ENCODE data around the gene MKNK1. TPM values are rescaled to one million over a fixed set of nuclear protein-coding genes. Genes with fewer than 3 reads are reported as not detected.

Gene MKNK1
- total and polyA plus RNA-seq, 2 of the 4 experiments (the other 2 are of a cell fraction) = 14.3 to 35.2 TPM

GRCh38 chr1:46519209-46519608, 84.9 kb downstream of the MKNK1 start:
- Histone ChIP-seq H3K27ac (ENCODE audit: insufficient read depth, low read length) (no peak overlapping the region), H3K79me1 (ENCODE audit: low read depth in 1 of 2, low read length in 2 of 2) (no peaks in the 10 kb centered on the region), H3K36me3 (ENCODE audit: control insufficient read depth, insufficient read depth, low read length) (no peaks in the 10 kb centered on the region), H3K4ac (ENCODE audit: low read depth, low read length) (no peak overlapping the region), H2AFZ (replicated peaks; ENCODE audit: low read length, poor library complexity) (no peak overlapping the region), H3K4me3 (ENCODE audit: insufficient read depth, low read depth, low read length) (no peak overlapping the region), H3K4me1 (ENCODE audit: control insufficient read depth, insufficient read depth, low read length) (peaks cover 16% of the 10 kb centered on the region), H3K56ac (ENCODE audit: extremely low read depth, insufficient read depth, low read length) (no peak overlapping the region), H3K9ac (ENCODE audit: low read depth, low read length) (no peak overlapping the region), H3K23ac (ENCODE audit: low read depth, low read length) (no peak overlapping the region), H2AK5ac (ENCODE audit: low read depth, low read length) (no peak overlapping the region), H2BK20ac (ENCODE audit: low read depth, low read length) (no peak overlapping the region), H3K14ac (replicated peaks; ENCODE audit: low read depth, low read length) (no peak overlapping the region), H4K20me1 (ENCODE audit: insufficient read depth, low read length) (0 out of 2 replicates have a peak, but pooled peaks cover 3% of the 10 kb centered on the region), H3K9me1 (ENCODE audit: insufficient read depth, low read length) (peaks cover 3% of the 10 kb centered on the region), H2BK120ac (ENCODE audit: low read depth, low read length) (no peak overlapping the region), H3K9me3 (ENCODE audit: control insufficient read depth, insufficient read depth, low read length) (no peaks in the 10 kb centered on the region), H2BK15ac (ENCODE audit: low read depth, low read length) (no peak overlapping the region), H3K18ac (ENCODE audit: low read depth, low read length) (no peak overlapping the region), H2AK9ac (replicated peaks; ENCODE audit: low read depth, low read length, poor library complexity) (no peak overlapping the region), H3K27me3 (ENCODE audit: control insufficient read depth, insufficient read depth, low read length) (peaks cover 42% of the 10 kb centered on the region), H3K4me2 (ENCODE audit: low read depth, low read length) (no peak overlapping the region), H4K91ac (ENCODE audit: insufficient read depth, low read depth, low read length) (no peak overlapping the region), H2BK5ac (ENCODE audit: low read depth, low read length, poor library complexity, severe bottlenecking) (no peak overlapping the region), H4K5ac (ENCODE audit: low read depth, low read length) (no peak overlapping the region), H4K8ac (ENCODE audit: low read depth in 2 of 2, low read length in 2 of 2) (no peak overlapping the region)
- POLR2A ChIA-PET (ENCODE audit: unreplicated experiment) = no interaction called here
- WGBS, 2 experiments (ENCODE audit: extremely low coverage in 2 of 2, insufficient read length in 1 of 2) = 43% methylated on average over 1 of the region's 4 CpGs; no CpG with 5 or more reads in 1 of the 2 experiments
- in situ Hi-C loops (cut with MboI; ENCODE audit: low sequenced_read_pairs) = no loop called here
- CTCF ChIA-PET = no interaction called here
- no TSS peak for BruUV-seq (replicated peaks)
- intact Hi-C loops (cut with micrococcal nuclease) = no loop called here
- ATAC-seq (ENCODE audit: low read depth) = no peak
- dilution Hi-C loops (cut with HindIII; ENCODE audit: low sequenced_read_pairs, unreplicated experiment) = no loop called here
- DNase-seq = no peak
- TF ChIP-seq RFX5 (IDR thresholded peaks at IDR 0.05; ENCODE audit: low read depth, low read length) = no peak
- TF ChIP-seq MAFK (IDR thresholded peaks at IDR 0.05; ENCODE audit: low read depth, low read length) = no peak
- no peak for TF ChIP-seq NFE2L2 (IDR thresholded peaks at IDR 0.05; ENCODE audit: low read depth, low read length)
- no peak for TF ChIP-seq CTCF (conservative IDR thresholded peaks at IDR 0.05; ENCODE audit: low read depth, low read length)
- TF ChIP-seq USF2 (IDR thresholded peaks at IDR 0.05; ENCODE audit: low read depth, low read length) = no peak
- no peak for TF ChIP-seq POLR2A (IDR thresholded peaks at IDR 0.05; ENCODE audit: low read depth, low read length)
- no peak for TF ChIP-seq BHLHE40 (IDR thresholded peaks at IDR 0.05; ENCODE audit: low read depth, low read length)
- no peak for TF ChIP-seq CHD1 (IDR thresholded peaks at IDR 0.05; ENCODE audit: low read depth, low read length)
- TF ChIP-seq SMC3 (IDR thresholded peaks at IDR 0.05; ENCODE audit: low read depth, low read length) = no peak
- no peak for TF ChIP-seq MXI1 (IDR thresholded peaks at IDR 0.05; ENCODE audit: borderline replicate concordance, low read depth, low read length)
- no peak for TF ChIP-seq ELK1 (IDR thresholded peaks at IDR 0.05; ENCODE audit: borderline replicate concordance, low read depth, low read length)
- TF ChIP-seq RAD21 (IDR thresholded peaks at IDR 0.05; ENCODE audit: low read length) = no peak
- TF ChIP-seq FOS (IDR thresholded peaks at IDR 0.05; ENCODE audit: low read depth, low read length) = no peak
- no peak for TF ChIP-seq MAZ (IDR thresholded peaks at IDR 0.05; ENCODE audit: borderline replicate concordance, low read depth, low read length)
- TF ChIP-seq CEBPB (IDR thresholded peaks at IDR 0.05; ENCODE audit: low read depth, low read length) = no peak
- no peak for TF ChIP-seq RCOR1 (IDR thresholded peaks at IDR 0.05; ENCODE audit: insufficient replicate concordance, low read length)

All from IMR-90 (cell line).